Keratinocyte (primary cell): Measurements from ENCODE around the gene DHX15. TPM values are rescaled to one million over a fixed set of nuclear protein-coding genes. Genes with fewer than 3 reads are reported as not detected.

ENCODE experiments used
- DNase-seq: peaks from one replicate; pipeline ENCODE4 v3.0.0-alpha.2; 2011; ENCODE audit warnings: low read depth, missing footprints, low spot score
- FAIRE-seq: peaks from 2 replicates; lab custom pipeline; 2011; peaks lifted over from hg19 to GRCh38; lab: Jason Lieb, UNC
- H2AFZ ChIP-seq: 2 replicates; pipeline ENCODE4 v1.6.0; 2012; ENCODE audit warnings: low read length, control low read depth, inconsistent platforms; ENCODE audit not compliant: control insufficient read depth
- H3K27ac ChIP-seq: 2 replicates; pipeline ENCODE4 v1.5.1; 2011; ENCODE audit warnings: low read length; ENCODE audit not compliant: control insufficient read depth, insufficient read depth
- H3K27me3 ChIP-seq: 3 replicates; pipeline ENCODE4 v1.6.0; 2011; ENCODE audit warnings: low read length; ENCODE audit not compliant: control insufficient read depth, insufficient read depth; ENCODE audit errors: extremely low read depth
- H3K36me3 ChIP-seq, 2 experiments: 2 replicates in 1 of 2; 3 replicates in 1 of 2; pipeline ENCODE4 v1.5.1; 2011; ENCODE audit warnings: low read length in 2 of 2, mild to moderate bottlenecking in 1 of 2; ENCODE audit not compliant: control insufficient read depth in 2 of 2, insufficient read depth in 2 of 2; ENCODE audit errors: extremely low read depth in 1 of 2
- H3K4me1 ChIP-seq: 3 replicates; pipeline ENCODE4 v1.5.1; 2011; ENCODE audit warnings: low read length; ENCODE audit not compliant: control insufficient read depth, insufficient read depth; ENCODE audit errors: extremely low read depth
- H3K4me2 ChIP-seq: 3 replicates; pipeline ENCODE4 v1.6.0; 2011; ENCODE audit warnings: low read depth, low read length; ENCODE audit not compliant: control insufficient read depth, insufficient read depth; ENCODE audit errors: extremely low read depth
- H3K4me3 ChIP-seq, 3 experiments: fragments of 200-600 bp in 1 of 3; sonication (generic) in 1 of 3; 2 replicates in 2 of 3; 3 replicates in 1 of 3; pipeline ENCODE4 v1.5.1; 2011 to 2016; ENCODE audit warnings: low read length in 3 of 3, mild to moderate bottlenecking in 3 of 3, control low read depth in 2 of 3, inconsistent platforms in 1 of 3, low read depth in 1 of 3, mixed read lengths in 1 of 3, mixed run types in 1 of 3, moderate library complexity in 1 of 3; ENCODE audit not compliant: control insufficient read depth in 2 of 3, insufficient read depth in 2 of 3; ENCODE audit errors: extremely low read depth in 1 of 3
- H3K79me2 ChIP-seq: 2 replicates; pipeline ENCODE4 v1.6.0; 2012; ENCODE audit warnings: low read length; ENCODE audit not compliant: control insufficient read depth, insufficient read depth
- H3K9ac ChIP-seq: 3 replicates; pipeline ENCODE4 v1.6.0; 2011; ENCODE audit warnings: low read length; ENCODE audit not compliant: control insufficient read depth, insufficient read depth; ENCODE audit errors: extremely low read depth
- H3K9me1 ChIP-seq: 3 replicates; pipeline ENCODE4 v1.6.0; 2011; ENCODE audit warnings: low read length; ENCODE audit not compliant: control insufficient read depth, insufficient read depth; ENCODE audit errors: extremely low read depth
- H3K9me3 ChIP-seq: 2 replicates; pipeline ENCODE4 v1.5.1; 2012; ENCODE audit warnings: low read depth, low read length; ENCODE audit not compliant: control insufficient read depth
- H4K20me1 ChIP-seq: 3 replicates; pipeline ENCODE4 v1.6.0; 2011; ENCODE audit warnings: low read length; ENCODE audit not compliant: control insufficient read depth, insufficient read depth; ENCODE audit errors: extremely low read depth
- CTCF ChIP-seq, 3 experiments: IDR thresholded peaks in 1 of 3; conservative IDR thresholded peaks in 1 of 3; optimal IDR thresholded peaks in 1 of 3; 2 replicates in 2 of 3; 3 replicates in 1 of 3; pipeline versions ENCODE3 to v1.5.1; 2011; ENCODE audit warnings: low read length in 3 of 3, mild to moderate bottlenecking in 3 of 3, moderate library complexity in 2 of 3, control low read depth in 1 of 3, inconsistent platforms in 1 of 3; ENCODE audit not compliant: insufficient read depth in 2 of 3; ENCODE audit errors: extremely low read depth in 1 of 3
- EZH2 ChIP-seq: IDR thresholded peaks from one replicate; pipeline ENCODE4 v1.6.1; 2012; ENCODE audit warnings: inconsistent platforms, mild to moderate bottlenecking, low read length, moderate library complexity
- dilution Hi-C: fragments of 300-500 bp; cut with MboI; formaldehyde crosslinking; loops from one replicate; pipeline ENCODE4 v1.7.0; 2020; ENCODE audit warnings: low sequenced_read_pairs; ENCODE audit not compliant: extremely low pct_ligation_motif_present
- polyA plus RNA-seq, 5 experiments: library from polyadenylated mRNA; depleted of rRNA in 3 of 5; stranded (reverse) in 3 of 5; stranded (forward) in 1 of 5; unstranded in 1 of 5; fragments of >200 nt; gene quantifications; 1 replicate in 1 of 5; 2 replicates in 3 of 5; 3 replicates in 1 of 5; pipeline versions ENCODE4 v1.2.1 to v1.2.3, GENCODE V29; 2011 to 2012; ENCODE audit warnings: missing spikeins in 2 of 5, low read depth in 1 of 5, low replicate concordance in 1 of 5

Gene DHX15
- polyA plus RNA-seq, 1 donor (not counting 4 experiments of a cell fraction or from before 2014, with no cell fraction given), result 206 TPM

- dilution Hi-C loops, result no loop called here
- peaks cover 2% of the 10 kb centered on the region for H3K79me2 ChIP-seq
- H3K4me3 ChIP-seq, result no peak overlapping the region
- peaks cover 3 to 6% of the 10 kb centered on the region in 2 experiments for H3K36me3 ChIP-seq
- H3K4me2 ChIP-seq, result no peak overlapping the region
- FAIRE-seq, result no peak
- H3K9me3 ChIP-seq, result no peaks in the 10 kb centered on the region
- H3K4me1 ChIP-seq, result no peaks in the 10 kb centered on the region
- H3K27ac ChIP-seq, result no peak overlapping the region
- H3K9me1 ChIP-seq, result no peaks in the 10 kb centered on the region
- no peak overlapping the region for H3K9ac ChIP-seq
- H3K27me3 ChIP-seq, result no peaks in the 10 kb centered on the region
- peaks cover 4% of the 10 kb centered on the region for H4K20me1 ChIP-seq
- no peak overlapping the region for H2AFZ ChIP-seq
- TF ChIP-seq CTCF (optimal IDR thresholded peaks at IDR 0.05 in 1 of 3, IDR thresholded peaks at IDR 0.05 in 1 of 3, conservative IDR thresholded peaks at IDR 0.05 in 1 of 3; ENCODE audit: extremely low read depth in 1 of 3, insufficient read depth in 2 of 3, low read length in 3 of 3) (no peak), EZH2 (no peak)
- DNase-seq, result no peak
Observed at GRCh38 chr4:24515698-24516097, 68.7 kb downstream of the DHX15 start.

GRCh38 chr4:24514808-24515207 lies 69.5 kb downstream of the DHX15 start:
- Histone ChIP-seq H3K36me3 (peaks cover 3 to 4% of the 10 kb centered on the region in 2 experiments), H3K27ac (no peak overlapping the region), H3K4me1 (no peaks in the 10 kb centered on the region), H3K4me3 (no peak overlapping the region), H3K9me3 (no peaks in the 10 kb centered on the region), H2AFZ (no peak overlapping the region), H4K20me1 (peaks cover 4% of the 10 kb centered on the region), H3K27me3 (no peaks in the 10 kb centered on the region), H3K9ac (no peak overlapping the region), H3K79me2 (no peaks in the 10 kb centered on the region), H3K4me2 (no peak overlapping the region), H3K9me1 (no peaks in the 10 kb centered on the region)
- TF ChIP-seq CTCF (optimal IDR thresholded peaks at IDR 0.05 in 1 of 3, IDR thresholded peaks at IDR 0.05 in 1 of 3, conservative IDR thresholded peaks at IDR 0.05 in 1 of 3; ENCODE audit: extremely low read depth in 1 of 3, insufficient read depth in 2 of 3, low read length in 3 of 3) (peak in 1 of 3 experiments; percentile 11), EZH2 (no peak)
- DNase-seq, result no peak
- dilution Hi-C loops, result no loop called here
- FAIRE-seq, result no peak
